ENCODE results near the gene BICDL2.

BICDL2 gene

DNA sequence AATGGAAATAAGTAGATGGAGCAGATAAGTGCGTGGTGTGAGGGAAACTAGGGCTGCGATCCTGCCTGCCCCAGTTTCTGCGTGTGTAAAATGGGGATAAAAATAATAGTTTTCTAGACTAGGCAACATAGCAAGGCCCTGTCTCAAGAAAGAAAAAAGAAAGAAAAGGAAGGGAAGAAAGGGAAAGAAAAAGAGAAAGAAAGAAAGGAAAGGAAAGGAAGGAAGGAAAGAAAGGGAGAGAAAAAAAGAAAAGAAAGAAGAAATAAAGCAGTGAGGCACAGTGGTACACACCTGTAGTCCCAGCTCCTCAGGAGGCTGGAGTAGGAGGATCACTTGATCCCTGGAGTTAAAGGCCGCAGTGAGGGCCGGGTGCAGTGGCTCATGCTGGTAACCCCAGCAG is 54.3 kb downstream of the BICDL2 start:
- Mint-ChIP-seq H3K36me3 (ENCODE audit: low read depth) (no peaks in the 10 kb centered on the region), H3K9me3 (no peaks in the 10 kb centered on the region), H3K27me3 (ENCODE audit: low read depth) (peaks cover 8% of the 10 kb centered on the region), H3K27ac (peak overlapping the region in 2 of 3 experiments; percentile 34 to 78), H3K4me3 (peak overlapping the region; percentile 22 to 93 (median 84)), H3K4me1 (peaks cover 17% of the 10 kb centered on the region)
- TF ChIP-seq, protein P1, sequence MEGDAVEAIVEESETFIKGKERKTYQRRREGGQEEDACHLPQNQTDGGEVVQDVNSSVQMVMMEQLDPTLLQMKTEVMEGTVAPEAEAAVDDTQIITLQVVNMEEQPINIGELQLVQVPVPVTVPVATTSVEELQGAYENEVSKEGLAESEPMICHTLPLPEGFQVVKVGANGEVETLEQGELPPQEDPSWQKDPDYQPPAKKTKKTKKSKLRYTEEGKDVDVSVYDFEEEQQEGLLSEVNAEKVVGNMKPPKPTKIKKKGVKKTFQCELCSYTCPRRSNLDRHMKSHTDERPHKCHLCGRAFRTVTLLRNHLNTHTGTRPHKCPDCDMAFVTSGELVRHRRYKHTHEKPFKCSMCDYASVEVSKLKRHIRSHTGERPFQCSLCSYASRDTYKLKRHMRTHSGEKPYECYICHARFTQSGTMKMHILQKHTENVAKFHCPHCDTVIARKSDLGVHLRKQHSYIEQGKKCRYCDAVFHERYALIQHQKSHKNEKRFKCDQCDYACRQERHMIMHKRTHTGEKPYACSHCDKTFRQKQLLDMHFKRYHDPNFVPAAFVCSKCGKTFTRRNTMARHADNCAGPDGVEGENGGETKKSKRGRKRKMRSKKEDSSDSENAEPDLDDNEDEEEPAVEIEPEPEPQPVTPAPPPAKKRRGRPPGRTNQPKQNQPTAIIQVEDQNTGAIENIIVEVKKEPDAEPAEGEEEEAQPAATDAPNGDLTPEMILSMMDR (IDR thresholded peaks at IDR 0.05; ENCODE audit: unreplicated experiment in 3 of 3), result no peak

DNA sequence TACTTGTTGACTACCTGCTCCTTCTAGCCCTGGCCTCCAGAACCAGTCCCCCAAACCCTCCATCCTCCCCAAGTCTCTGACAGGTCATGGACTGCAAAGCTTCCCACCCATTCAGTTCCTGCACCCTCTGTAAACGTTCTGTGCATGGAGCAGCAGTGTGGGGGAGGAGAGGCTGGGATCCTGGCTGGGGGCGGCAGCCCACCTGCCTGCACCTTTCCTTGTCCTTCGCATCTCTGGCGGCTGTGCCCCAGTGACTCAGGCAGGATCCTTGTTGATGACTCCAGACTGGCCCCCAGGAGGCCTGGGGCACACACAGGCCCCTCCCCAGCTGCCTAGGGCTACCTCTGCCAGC is 54.9 kb downstream of the BICDL2 start:
- H3K9me3 Mint-ChIP-seq, result no peaks in the 10 kb centered on the region
- TF ChIP-seq, protein P1 (IDR thresholded peaks at IDR 0.05; ENCODE audit: unreplicated experiment in 3 of 3), result no peak
- peaks cover 22% of the 10 kb centered on the region for H3K4me1 Mint-ChIP-seq
- H3K27me3 Mint-ChIP-seq (ENCODE audit: low read depth), result peaks cover 8% of the 10 kb centered on the region
- no peaks in the 10 kb centered on the region for H3K36me3 Mint-ChIP-seq (ENCODE audit: low read depth)
- peak overlapping the region; percentile 83 to 93 (median 84) for H3K4me3 Mint-ChIP-seq
- H3K27ac Mint-ChIP-seq, result peak overlapping the region; percentile 78 to 88 (median 84)

DNA sequence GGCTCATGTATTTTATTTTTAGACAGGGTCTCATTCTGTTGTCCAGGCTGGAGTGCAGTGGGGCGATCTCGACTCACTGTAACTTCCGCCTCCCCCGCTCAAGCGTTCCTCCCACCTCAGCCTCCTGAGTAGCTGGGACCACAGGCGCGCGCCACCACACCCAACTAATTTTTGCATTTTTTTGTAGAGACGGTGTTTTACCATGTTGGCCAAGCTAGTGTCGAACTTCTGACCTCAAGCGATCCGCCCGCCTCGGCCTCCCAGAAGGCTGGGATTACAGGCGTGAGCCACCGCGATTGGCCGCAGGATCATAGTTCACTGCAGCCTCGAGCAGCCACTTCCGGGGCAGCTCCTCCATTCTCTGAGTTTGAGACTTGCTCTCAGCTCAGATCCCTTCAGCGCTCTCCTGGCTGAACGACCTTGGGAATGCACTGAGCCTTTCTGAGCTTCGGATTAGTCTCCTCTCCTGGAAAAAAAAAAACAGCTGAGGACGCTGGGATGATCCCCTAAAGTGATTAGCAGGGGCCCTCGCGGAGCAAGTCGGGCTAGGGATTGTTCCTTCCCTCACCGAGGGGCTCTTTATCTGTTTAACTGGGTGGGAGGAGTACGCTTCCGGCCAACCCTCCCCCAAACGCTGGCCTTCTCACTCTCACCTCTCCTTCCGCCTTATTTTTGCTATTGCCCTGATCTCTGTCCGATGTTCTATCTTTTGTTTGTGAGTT is 55.4 kb downstream of the BICDL2 start:
- TF ChIP-seq, protein P1 (IDR thresholded peaks at IDR 0.05; ENCODE audit: unreplicated experiment in 3 of 3), result no peak

GRCh38 chr16:2980227-2981176 is 56.2 kb downstream of the BICDL2 start, which contains the start of gene PKMYT1:
TSS of gene PKMYT1 (minus strand) at chr16:2980446. CDS start at chr16:2979657, 789 bp downstream.
- no peaks in the 10 kb centered on the region for H3K36me3 Mint-ChIP-seq (ENCODE audit: low read depth)
- peak within 1 kb of the TSS; percentile 83 to 93 (median 84) for H3K4me3 Mint-ChIP-seq
- H3K9me3 Mint-ChIP-seq, result no peaks in the 10 kb centered on the region
- peaks cover 22% of the 10 kb centered on the region for H3K4me1 Mint-ChIP-seq
- TF ChIP-seq, protein P1 (IDR thresholded peaks at IDR 0.05; ENCODE audit: unreplicated experiment in 3 of 3), result no peak
- peak within 1 kb of the TSS; percentile 78 to 88 (median 84) for H3K27ac Mint-ChIP-seq
- H3K27me3 Mint-ChIP-seq (ENCODE audit: low read depth), result peaks cover 8% of the 10 kb centered on the region

More for the DNA sequence above, 55.4 kb downstream of the BICDL2 start:
- Mint-ChIP-seq H3K27me3 (ENCODE audit: low read depth) (peaks cover 8% of the 10 kb centered on the region), H3K4me3 (peak overlapping the region; percentile 83 to 93 (median 84)), H3K27ac (peak overlapping the region; percentile 78 to 88 (median 84)), H3K9me3 (no peaks in the 10 kb centered on the region), H3K36me3 (ENCODE audit: low read depth) (no peaks in the 10 kb centered on the region), H3K4me1 (peaks cover 22% of the 10 kb centered on the region)

DNA sequence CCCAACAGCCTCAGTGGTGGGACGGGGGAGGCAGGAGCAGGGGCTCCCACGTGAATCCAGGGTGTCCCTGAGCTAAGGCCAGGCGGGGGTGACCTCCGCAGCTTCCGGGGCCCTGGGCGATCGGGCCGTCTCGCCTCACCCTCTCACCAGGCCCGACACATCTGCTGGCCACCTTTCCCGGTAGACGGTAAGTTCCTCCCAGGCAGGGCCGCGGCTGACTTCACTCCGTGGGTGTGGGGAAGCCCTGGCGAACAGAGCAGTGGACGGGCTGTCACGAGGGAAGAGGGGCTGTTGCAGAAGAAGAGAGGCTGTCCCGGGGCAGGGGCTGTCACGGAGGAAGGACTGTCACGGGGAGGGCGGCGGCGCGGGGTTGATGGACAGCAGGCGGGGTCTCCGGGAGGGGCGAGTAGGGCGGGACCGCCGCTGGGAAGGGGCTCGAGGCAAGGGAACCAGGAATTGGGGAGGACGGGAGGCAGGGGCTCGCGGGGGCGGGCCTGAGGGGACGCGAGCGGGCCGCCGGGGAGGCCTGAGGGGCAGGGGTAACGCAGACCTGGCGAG is 57.0 kb downstream of the BICDL2 start:
- H3K4me3 Mint-ChIP-seq, result peak overlapping the region; percentile 79 to 86 (median 82)
- H3K36me3 Mint-ChIP-seq (ENCODE audit: low read depth), result no peaks in the 10 kb centered on the region
- H3K4me1 Mint-ChIP-seq, result peaks cover 22% of the 10 kb centered on the region
- no peak overlapping the region for H3K27ac Mint-ChIP-seq
- TF ChIP-seq, protein P1 (IDR thresholded peaks at IDR 0.05; ENCODE audit: unreplicated experiment in 3 of 3), result no peak
- no peaks in the 10 kb centered on the region for H3K9me3 Mint-ChIP-seq
- H3K27me3 Mint-ChIP-seq (ENCODE audit: low read depth), result peaks cover 8% of the 10 kb centered on the region
